Cardiac septum (tissue), 1 donor: ENCODE measurements around the gene FMO5. TPM values are rescaled to one million over a fixed set of nuclear protein-coding genes. Genes with fewer than 3 reads are reported as not detected.
"Not testable (repeated sequence)": the region's sequence is repeated elsewhere in the genome, so short reads cannot be mapped to it uniquely, and the experiment has no call there.

Experiments
- DNase-seq: peaks from one replicate; pipeline ENCODE4 v3.0.0-alpha.2; 2020; ENCODE audit warnings: low spot score
- intact Hi-C: fragments of 100-400 bp; cut with DNase I; formaldehyde crosslinking; loops from one replicate; pipeline ENCODE4 v1.14.0; 2022
- total RNA-seq: library from RNA; stranded (reverse); fragmentation: NEBNext Ultra II Directional; extraction: Animal tissue kit (Norgen Biotek cat#: 25700); gene quantifications from one replicate; pipeline ENCODE4 v1.2.1, GENCODE V29; 2021
- donor health status: DM: no; HTN: no; CAD: no.

The FMO5 gene
- total RNA-seq, 1 donor from 2014 or later = 0.62 TPM

DNA sequence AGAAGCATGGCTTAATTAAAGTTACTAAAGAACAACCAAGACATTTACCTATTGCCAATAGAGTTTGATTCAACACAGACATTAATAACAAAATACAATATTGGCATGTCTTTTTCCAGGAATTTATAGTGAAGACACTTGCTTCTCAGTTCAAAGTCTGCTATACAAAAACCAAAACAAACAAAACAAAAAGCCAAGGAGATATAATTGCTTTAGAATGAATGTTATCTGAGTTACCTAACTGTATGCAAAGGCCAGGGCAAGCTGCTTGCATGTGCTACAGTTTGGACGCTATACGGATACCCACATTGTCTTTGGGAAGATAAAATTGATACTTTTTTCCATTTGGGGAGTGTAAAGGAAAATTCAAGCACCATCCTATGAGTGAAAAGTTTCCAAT, 13.6 kb downstream of the FMO5 start:
- intact Hi-C loops = no loop called here

DNA sequence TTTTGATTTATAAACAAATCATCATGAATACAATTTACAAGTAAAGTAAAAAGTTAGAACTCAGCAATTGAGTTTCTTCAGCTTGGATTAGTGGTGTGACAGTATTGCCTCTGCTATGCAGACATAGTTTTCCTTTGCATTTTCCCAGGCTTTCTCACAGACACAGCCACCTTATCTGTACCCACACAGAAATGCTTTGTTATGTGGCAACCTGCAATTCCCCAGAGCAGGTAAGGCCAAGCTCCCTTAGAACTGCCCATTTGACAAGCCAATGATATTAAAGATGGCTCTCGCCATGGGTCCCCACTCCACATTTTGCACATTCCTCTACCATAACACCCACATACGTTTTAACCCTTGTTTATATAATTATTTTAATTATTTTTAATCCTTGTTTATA, 14.2 kb downstream of the FMO5 start:
- no peak for DNase-seq
- intact Hi-C loops = no loop called here

More for the DNA sequence above, 13.6 kb downstream of the FMO5 start:
- DNase-seq = no peak

DNA sequence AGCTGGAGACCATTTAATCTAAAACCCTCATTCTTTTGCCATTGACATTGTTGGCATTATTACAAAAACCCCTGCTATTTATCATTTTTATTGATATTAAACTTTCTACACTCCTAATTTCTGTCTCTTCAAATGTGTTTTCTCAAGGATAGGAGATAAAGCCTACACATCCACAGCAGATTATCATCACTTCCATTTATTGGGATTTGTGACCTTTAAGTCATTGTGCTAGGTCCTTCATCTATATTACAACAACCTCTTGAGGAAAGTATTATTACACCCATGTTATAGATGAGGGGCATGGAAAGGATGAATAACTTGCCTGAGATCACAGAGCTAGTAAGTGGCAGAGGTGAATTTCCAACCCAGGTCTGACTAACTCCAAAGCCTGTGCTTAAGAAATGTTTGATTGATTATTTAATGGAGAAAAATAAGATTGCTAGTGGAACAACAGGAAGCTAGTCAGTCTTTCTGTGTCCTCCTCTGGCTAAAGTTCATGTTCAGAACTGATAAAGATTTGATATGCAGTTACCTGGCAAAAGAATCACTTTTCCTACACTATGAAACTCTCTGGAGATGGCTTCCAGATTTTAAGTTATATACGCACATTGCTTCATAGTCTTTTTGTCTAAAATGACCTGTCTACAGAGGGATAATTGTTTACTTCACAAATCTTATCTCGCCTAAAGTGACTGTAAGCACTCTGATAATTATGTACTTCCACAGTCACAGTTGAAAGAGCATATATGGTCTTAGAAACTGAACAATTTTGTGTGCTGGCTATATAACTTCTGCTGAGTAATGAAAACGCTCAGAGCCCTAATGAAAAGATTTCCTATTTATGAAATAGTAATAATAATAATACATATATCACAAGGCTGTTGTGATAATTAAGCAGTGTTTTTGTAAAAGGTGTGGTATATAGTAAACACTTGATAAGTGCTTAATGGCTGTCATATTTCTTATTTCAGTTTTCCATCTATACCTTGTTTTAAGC, 15.0 kb downstream of the FMO5 start:
- intact Hi-C loops = no loop called here
- no peak for DNase-seq

DNA sequence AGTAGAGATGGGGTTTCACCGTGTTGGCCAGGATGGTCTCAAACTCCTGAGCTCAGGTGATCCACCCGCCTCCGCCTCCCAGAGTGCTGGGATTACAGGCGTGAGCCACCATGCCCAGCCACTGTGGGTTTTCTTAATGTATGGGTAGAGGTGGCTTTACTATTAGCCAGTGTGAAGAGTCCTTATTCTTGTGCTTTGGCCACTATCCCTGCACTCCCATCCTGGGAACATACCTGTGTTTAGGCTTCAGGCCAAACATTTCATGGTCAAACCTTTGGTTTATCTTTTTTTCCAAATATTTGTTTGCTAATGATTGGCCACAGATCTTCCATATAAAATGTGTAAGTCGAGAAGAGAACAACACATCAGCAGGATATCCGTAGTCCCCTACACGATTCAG, 16.5 kb downstream of the FMO5 start:
- DNase-seq = no peak
- intact Hi-C loops = no loop called here

DNA sequence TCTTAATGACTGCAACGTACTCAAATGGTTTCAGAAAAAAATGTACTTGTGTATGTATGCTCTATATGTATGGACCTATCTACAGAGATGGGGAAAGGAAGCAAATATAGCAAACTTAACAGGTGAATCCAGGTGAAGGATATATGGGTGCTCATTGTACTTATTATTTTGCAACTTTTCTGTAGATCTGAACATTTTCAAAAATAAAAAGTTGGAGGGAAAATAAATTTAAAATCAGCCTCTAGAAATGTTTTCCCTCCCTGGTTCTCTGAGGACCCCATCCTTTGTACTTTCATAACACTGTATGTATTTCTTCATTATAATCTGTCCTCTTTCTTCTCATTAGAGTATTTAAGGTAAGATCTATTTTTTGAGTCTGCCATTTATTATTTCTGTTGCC, 17.9 kb downstream of the FMO5 start:
- DNase-seq = no peak
- intact Hi-C loops = no loop called here

DNA sequence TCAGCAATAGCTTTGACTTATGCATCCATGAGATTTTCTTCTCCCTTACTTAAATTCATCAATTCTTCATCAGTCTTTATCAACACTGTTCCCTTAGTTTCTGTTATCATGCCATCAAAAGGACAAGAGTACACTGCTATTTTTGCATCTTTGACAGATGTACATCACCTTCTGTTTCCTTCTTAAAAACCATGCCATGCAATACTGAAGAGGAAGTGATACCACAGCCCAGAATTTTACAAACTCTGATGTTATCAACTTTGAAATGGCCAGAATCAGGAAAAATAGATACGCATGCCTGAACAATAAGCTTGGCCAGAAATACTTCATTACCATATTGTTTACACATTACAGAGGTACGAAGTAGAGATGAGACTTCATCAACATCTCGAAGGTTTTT, 21.1 kb downstream of the FMO5 start:
- intact Hi-C loops = no loop called here
- no peak for DNase-seq

DNA sequence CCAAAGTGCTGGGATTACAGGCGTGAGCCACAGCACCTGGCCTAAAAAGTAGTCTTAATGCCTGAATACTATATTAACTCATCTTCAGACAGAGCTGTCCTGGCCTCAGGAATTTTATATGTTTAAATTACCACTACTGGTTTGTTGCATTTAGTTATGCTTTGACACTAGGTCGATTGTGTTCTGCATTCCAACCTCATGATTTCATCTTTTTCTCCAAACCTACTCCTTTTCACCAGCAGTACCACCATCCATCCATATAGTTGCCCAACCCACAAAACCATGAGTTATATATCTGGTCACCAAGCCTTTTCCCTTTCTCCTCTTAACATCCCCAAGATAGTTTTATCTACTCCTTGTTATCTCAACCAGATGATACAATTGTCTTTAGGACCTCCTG, 22.6 kb downstream of the FMO5 start:
- no peak for DNase-seq
- intact Hi-C loops = no loop called here

DNA sequence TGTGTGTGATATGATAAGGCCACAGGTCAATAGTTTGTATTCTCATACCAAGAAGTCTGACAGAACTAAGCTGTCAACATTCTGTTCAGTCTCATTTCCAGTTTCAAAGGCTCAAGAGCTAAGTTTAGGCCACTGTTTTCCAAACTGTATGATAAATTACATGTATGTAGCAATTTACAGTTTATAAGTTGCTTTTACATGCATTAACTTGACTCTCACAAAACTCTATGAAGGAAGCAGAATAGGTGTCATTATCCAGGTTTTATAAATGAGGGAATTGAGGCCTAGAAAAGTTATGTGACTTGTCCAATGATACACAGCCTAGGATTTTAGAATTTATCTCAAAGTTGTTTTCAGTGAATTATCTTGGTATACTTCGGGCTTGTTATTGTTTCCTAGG, 23.4 kb downstream of the FMO5 start:
- intact Hi-C loops = no loop called here
- no peak for DNase-seq

DNA sequence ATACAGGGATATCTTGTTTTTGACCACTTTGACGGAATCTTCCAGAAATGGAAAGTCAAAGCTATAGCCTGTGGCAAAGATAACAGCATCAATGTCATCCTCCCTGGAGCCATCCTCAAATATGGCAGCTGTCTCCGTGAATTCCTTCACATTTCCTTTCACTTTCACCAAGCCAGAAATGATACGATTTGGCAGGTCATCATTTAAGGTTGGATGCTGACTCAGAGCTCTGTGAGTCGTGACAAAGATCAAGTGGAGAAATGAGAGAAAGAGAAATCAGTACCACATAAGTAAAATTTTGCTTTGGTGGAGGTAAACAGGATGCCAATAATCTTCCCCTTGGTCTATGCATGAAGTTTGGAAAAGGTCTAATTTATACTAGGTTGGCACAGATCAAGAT, 23.9 kb downstream of the FMO5 start:
- intact Hi-C loops = no loop called here
- DNase-seq = no peak

DNA sequence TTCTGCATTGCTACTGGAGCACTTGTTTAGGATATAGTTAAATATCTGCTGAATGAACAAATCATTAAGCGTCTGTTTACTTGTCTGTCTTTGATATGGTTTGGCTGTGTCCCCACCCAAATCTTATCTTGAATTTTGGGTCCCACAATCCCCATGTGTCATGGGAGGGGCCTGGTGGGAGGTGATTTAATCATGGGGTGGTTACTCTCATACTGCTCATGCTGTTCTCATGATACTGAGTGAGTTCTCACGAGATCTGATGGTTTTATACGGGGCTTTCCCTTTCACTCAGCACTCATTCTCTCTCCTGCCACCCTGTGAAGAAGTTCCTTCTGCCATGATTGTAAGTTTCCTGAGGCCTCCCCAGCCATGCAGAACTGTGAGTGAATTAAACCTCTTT, 27.8 kb downstream of the FMO5 start:
- DNase-seq = not testable (repeated sequence)

DNA sequence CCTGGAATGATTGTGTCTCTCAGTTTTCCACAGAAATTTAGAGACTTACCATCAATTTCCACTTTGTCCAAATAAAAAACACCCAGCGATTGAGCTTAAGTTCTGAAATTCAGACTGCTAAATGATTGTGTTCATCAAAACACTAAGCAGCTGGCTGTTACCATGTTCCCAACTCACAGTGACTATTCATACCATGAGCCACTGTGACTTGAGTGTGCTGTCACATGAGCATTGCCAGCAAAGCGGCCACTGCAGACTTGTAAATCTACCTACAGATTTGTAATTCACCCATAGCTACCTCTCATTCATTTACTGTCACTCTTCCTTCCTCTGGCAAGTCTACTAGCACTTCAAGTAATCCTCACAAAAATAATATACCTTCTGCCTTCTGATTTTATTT, 35.6 kb downstream of the FMO5 start:
- DNase-seq = no peak
- intact Hi-C loops = no loop called here

More for the DNA sequence above, 27.8 kb downstream of the FMO5 start:
- intact Hi-C loops = not testable (repeated sequence)

DNA sequence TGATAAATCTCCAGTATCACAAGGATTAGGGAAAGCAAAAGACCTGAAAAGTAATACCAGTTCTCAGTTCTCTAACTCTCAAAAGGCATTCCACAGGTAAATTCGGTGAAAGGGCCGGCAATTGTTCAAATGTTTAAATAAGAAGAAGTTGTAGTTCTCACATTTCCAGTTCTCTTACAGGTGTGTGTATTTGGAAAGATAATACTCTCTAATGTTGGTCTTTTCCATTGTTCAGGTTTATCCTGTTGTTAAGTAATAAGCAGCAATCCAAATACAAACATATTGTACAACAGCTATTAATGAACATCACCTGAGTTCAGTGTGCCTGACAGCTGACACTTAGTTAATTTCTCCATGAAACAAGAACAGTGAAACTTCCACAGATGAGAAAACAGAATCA, 39.7 kb downstream of the FMO5 start:
- intact Hi-C loops = no loop called here
- DNase-seq = no peak

DNA sequence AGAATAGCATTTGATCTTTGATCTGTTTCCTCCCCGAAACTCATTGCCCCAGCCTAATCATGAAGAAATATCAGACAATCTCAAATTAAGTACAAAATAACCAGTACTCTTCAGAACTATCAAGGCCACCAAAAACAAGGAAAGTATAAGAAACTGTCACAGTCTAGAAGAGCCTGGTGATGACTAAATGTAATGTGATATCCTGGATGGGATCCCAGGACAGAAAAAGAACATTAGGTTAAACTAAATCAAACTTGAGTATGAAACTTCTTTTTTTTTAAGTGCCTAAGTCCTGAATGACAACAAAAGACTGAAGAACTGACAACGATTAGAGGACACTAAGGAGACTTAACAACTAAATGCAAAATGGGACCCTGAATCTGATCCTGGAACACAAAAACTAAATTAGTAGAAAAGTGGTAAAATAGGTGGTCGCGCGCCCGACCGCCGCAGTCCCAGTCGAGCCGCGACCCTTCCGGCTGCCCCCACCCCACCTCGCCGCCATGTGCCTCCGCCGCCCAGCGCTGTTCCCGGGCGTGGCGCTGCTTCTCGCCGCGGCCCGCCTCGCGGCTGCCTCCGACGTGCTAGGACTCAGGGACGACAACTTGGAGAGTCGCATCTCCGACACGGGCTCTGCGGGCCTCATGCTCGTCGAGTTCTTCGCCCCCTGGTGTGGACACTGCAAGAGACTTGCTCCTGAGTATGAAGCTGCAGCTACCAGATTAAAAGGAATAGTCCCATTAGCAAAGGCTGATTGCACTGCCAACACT, 47.3 kb downstream of the FMO5 start:
- intact Hi-C loops = no loop called here
- DNase-seq = no peak

DNA sequence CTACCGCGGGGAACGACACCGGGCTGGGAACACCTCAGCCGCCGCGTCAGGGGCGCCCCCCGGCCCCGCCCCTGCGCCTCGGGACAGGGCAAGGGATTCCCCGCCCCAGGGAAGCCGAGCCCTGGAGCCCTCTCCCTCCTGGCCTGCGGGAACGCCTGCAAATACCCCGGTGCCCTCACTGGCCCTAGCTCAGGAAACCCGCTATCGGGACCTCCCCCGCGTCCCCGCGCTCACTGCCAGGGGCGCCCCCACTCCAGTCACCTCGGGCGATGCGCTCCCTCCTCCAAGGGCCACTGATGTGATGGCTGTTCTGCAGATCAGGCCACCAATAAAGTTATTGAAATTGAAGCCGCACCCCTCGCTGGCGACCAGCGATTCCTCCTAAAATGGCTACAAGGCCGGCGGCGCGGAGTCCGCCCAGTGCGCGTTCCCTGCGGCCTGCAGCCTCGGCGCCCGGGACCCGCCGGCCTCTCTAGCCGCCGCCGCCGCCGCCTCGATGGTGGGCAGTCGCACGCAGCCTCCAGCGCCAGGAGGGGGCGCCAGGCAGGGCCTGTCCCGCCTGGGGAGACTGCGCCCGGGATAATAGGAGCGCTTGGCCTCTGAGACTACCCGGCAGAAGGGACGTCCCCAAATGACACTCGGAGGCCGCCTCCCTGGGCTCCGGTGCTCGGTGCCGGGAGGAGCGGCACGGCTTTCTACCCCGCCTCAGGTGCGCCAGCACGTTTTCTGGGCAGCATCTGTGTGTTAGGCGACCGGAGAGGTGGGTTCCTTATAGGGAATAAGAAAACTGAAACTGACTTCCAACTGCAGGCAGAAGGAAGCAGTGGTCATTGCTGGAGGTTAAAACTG, 52.7 kb downstream of the FMO5 start, which contains the start of gene PRKAB2:
Gene PRKAB2 (minus strand): TSS at position 303 of the 849 bp plus-strand sequence. CDS start 326 bp downstream, outside the sequence.
- DNase-seq = peak; percentile 97
- intact Hi-C loops = loop anchor here (1.0 kb wide), 1 partner anchor 70 kb away; the partner anchor contains the start of gene CHD1L

DNA sequence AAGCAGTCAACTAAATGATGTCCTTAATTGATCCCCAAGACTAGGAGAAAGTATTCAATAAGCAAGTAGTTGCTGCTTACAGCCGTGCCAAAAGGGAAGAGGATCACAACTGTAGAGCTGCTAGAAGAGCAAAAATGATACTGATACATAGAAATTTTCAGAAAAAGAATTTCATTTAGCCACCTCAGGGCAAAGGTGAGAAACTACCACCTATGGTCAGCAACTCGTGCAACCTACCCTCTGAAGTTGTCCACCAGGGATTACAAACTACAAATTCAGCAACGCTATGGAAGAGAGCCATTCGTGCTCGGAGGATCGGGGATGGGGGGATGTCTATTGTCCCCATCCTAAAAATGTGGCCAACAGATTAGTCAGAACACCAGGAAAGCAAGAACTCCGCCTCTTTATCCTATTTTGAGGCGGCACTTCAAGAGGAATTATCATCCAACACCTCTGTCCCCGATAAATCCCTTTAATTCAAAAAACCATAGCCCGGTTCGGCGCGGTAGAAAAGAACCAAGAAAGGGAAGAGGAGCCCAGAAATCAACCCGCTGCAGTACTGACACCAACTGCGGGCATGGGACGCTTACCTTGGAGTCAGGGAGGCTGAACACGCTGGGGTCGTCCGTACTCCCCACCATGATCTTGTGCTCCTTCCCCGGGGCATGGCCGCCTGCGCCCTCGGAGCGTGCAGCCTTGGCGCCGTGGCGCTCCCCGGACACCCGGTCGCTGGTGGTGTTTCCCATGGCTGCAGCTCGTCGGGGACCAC, 53.6 kb downstream of the FMO5 start:
- intact Hi-C loops = loop anchor here (1.0 kb wide), 1 partner anchor 71 kb away; the partner anchor contains the start of gene CHD1L
- DNase-seq = no peak

DNA sequence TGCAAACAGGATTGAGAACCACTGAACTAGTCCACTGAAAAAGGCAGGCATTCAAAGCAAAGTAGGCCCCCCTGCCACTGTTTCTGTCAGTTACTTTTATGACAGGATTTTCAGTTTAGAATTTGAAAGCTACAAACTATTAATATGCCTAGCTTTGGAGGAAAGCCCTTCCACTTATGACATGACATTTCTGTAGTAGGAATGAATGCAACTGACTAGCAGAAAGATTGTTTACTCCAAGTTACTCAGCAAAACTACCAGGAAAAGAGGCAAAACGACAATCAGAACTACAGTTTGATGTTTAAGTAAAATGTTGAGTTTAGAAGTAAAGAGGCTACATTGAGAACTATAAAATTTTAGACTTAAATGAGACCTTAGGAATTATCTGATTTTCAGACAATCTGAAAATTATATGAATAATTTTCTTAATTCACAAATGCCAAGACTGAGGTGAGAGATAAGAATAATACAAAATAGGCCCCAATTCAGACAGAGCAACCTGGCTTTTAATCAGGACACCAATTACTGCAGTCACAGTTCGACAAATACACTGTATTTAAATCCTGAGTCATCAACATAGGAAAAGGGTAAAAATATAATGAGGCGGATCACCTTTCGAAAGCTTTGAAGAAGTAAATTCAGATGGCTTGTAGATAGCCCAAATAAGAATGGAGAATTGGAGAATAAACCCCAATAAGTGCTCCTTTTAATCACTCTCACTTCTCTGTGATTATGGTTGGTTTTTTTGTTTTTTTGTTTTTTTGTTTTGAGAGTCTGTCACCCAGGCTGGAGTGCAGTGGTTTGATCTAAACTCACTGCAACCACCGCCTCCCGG, 55.1 kb downstream of the FMO5 start:
- intact Hi-C loops = no loop called here
- DNase-seq = no peak

DNA sequence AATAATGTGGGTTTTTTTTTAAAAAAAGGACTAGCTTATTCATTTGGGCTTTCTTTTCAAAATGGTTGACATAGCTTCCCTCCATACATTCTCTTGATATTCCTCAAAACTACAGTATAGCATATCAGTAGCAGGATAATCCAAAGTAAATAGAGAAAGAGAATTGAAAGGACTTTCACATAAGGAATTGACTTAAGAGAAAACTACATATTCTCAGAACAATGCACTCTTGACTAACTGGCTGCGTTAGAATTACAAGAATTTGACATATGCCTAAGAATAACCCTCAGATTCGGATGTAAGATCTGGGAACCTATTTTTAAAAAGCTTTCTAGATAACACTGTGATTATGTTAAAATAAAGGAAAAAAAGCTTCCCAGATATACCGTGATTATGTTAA, 56.0 kb downstream of the FMO5 start:
- intact Hi-C loops = no loop called here
- no peak for DNase-seq

DNA sequence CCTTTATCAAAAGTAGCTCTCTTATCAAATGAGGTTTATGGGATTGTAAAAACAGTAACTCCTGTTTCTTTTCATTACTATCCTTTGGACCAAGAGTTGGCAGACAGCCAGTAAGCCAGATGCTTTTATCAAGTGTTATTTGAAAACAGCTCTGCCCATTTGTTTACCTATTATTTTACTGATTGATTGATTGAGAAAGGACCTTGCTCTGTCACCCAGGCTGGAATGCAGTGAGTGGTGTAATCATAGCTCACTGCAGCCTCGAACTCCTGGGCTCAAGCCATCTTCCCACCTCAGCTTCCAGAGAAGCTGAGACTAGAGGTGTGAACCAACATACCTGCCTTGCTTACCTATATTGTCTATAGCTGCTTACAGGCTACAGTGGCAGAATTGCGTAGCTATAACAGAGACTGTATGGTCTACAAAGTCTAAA, 56.5 kb downstream of the FMO5 start:
- intact Hi-C loops = no loop called here

More for the DNA sequence above, 56.5 kb downstream of the FMO5 start:
- no peak for DNase-seq
